KMS-11 (cell line): ENCODE measurements around the gene CHPF.

Experiments used
- H2AFZ ChIP-seq: fragments of 200-600 bp; sonication (generic); 2 replicates; pipeline ENCODE4 v1.6.1; 2016; ENCODE audit warnings: antibody characterized with exemption, mixed run types, low read depth
- H3K27ac ChIP-seq: fragments of 200-600 bp; sonication (generic); 2 replicates; pipeline ENCODE4 v1.6.1; 2016; ENCODE audit warnings: mild to moderate bottlenecking, mixed run types
- H3K27me3 ChIP-seq: fragments of 200-600 bp; sonication (generic); 2 replicates; pipeline ENCODE4 v1.6.1; 2017; ENCODE audit warnings: mild to moderate bottlenecking, low read depth, mixed run types, moderate library complexity; ENCODE audit not compliant: insufficient read depth
- H3K36me3 ChIP-seq: fragments of 200-600 bp; sonication (generic); 2 replicates; pipeline ENCODE4 v1.6.1; 2017; ENCODE audit warnings: mild to moderate bottlenecking, mixed run types; ENCODE audit not compliant: insufficient read depth
- H3K4me1 ChIP-seq: fragments of 200-600 bp; sonication (generic); 2 replicates; pipeline ENCODE4 v1.6.1; 2016; ENCODE audit warnings: mild to moderate bottlenecking, low read depth, mixed run types; ENCODE audit not compliant: poor library complexity, severe bottlenecking
- H3K4me2 ChIP-seq: fragments of 200-600 bp; sonication (generic); 2 replicates; pipeline ENCODE4 v1.7.0; 2016; ENCODE audit warnings: mild to moderate bottlenecking, mixed run types
- H3K4me3 ChIP-seq: fragments of 200-600 bp; sonication (generic); IDR thresholded peaks from 2 replicates; pipeline ENCODE4 v1.6.1; 2017; ENCODE audit warnings: low read depth, low read length, mixed read lengths; ENCODE audit not compliant: insufficient read depth
- H3K79me2 ChIP-seq: fragments of 200-600 bp; sonication (generic); 2 replicates; pipeline ENCODE4 v1.6.1; 2016; ENCODE audit warnings: low read depth, mixed run types; ENCODE audit not compliant: insufficient read depth
- H3K9ac ChIP-seq: fragments of 200-600 bp; sonication (generic); 2 replicates; pipeline ENCODE4 v1.6.1; 2016; ENCODE audit warnings: mild to moderate bottlenecking, mixed run types
- H4K20me1 ChIP-seq: fragments of 200-600 bp; sonication (generic); 2 replicates; pipeline ENCODE4 v1.6.1; 2016; ENCODE audit warnings: mild to moderate bottlenecking, mixed run types; ENCODE audit not compliant: insufficient read depth
- CTCF ChIP-seq: fragments of 200-600 bp; sonication (generic); conservative IDR thresholded peaks from 2 replicates; pipeline ENCODE4 v1.6.1; 2017; ENCODE audit warnings: low read depth, mild to moderate bottlenecking, antibody characterized with exemption, low read length, moderate library complexity, mixed read lengths

The CHPF gene

GRCh38 chr2:219581346-219581745 is 37.7 kb upstream of the CHPF start:
- H3K4me3 ChIP-seq = no peak overlapping the region
- no peaks in the 10 kb centered on the region for H3K36me3 ChIP-seq
- H3K79me2 ChIP-seq = no peaks in the 10 kb centered on the region
- H2AFZ ChIP-seq = no peak overlapping the region
- no peak overlapping the region for H3K9ac ChIP-seq
- no peaks in the 10 kb centered on the region for H3K4me1 ChIP-seq
- H3K27me3 ChIP-seq = peaks cover 7% of the 10 kb centered on the region; the same call in 1 of the 2 replicates
- H3K27ac ChIP-seq = no peak overlapping the region
- no peak overlapping the region for H3K4me2 ChIP-seq
- H4K20me1 ChIP-seq = no peaks in the 10 kb centered on the region
- TF ChIP-seq CTCF = no peak

DNA sequence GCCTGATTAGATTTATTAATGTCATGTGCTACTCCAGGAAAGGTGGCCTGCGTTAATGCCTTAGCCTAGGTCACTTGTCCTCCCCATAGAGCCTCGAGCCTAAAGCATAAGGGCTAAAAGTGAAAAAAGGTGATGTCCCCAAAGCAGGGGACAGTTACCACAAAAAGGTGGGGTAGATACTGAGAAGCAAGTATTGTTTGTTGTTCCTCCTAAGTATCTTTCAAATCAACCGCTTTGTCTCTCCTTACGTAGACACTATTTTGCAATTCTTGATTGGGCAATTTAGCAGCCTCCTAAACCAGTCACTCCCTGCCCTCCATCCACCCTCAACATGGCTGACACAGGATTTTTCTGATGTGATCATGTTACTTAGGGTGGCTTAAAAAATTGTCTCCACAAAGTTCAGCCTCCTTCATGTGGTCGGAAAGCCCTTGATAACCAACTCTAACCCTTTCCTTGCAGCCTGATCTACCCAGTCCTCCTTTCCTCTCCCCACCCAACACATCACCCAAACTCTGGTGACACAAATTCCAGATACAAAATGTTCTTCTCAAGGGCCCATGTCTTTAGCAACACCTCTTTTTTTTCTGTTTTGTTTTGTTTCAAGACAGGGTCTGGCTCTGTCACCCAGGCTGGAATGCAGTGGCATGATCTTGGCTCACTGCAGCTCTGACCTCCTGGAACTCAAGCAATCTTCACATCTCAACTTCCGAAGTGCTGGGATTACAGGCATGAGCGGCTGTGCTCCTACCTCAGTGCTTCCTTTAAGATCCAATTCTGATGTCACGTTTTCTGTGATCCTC is 35.4 kb upstream of the CHPF start:
- Histone ChIP-seq H3K4me2 (no peak overlapping the region), H3K4me1 (no peaks in the 10 kb centered on the region), H4K20me1 (no peaks in the 10 kb centered on the region), H3K27ac (no peak overlapping the region), H3K4me3 (no peak overlapping the region), H3K9ac (no peak overlapping the region), H3K79me2 (no peaks in the 10 kb centered on the region), H3K27me3 (peaks cover 14% of the 10 kb centered on the region; the same call in 1 of the 2 replicates), H2AFZ (no peak overlapping the region), H3K36me3 (no peaks in the 10 kb centered on the region)
- TF ChIP-seq CTCF = no peak

DNA sequence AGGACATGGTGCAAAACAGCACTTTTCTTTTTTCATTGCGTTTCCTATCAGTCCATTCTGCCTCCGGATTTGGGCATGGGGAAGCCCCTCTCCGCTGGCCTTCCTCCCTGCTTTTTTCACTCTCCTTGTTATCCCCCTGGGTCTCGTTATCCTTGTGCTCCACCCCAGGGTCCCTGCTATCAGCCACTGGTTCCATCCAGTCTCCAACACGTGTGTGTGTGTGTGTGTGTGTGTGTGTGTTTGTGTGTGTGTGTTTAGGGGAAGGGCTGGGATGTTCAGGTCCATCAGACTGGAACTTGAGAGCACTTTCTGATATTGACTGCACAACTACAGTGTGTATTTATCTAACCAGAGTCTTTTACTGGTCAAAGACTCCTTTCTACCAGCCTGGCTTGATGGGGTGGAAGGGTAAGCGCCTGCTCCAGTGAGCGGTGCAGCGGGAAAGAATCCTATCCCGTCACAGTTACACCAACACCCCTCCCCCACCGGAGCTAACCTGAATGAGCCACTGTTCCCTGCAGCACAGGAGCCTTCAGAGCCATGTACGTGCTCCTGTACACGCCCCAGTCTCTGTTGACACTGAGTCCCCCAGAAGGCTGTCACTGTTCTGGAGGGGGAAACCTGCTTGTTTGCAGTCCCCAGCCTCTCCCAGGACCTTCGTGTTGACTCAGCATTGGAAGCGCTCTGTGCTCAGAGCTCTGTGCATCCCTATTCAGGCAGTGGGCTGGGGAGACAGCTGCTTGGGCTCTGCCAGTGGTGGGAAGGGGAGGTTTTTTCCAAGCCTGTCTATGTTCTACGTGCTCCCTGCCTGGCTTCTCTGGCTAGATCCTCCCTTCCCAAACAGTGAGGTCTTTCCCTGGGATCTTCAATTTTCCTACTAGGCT is 33.1 kb upstream of the CHPF start:
- no peak overlapping the region for H3K4me3 ChIP-seq

More for the DNA sequence above, 33.1 kb upstream of the CHPF start:
- TF ChIP-seq CTCF = no peak
- no peaks in the 10 kb centered on the region for H3K4me1 ChIP-seq
- no peaks in the 10 kb centered on the region for H3K36me3 ChIP-seq
- H3K27ac ChIP-seq = no peak overlapping the region
- peaks cover 25% of the 10 kb centered on the region for H3K27me3 ChIP-seq
- no peak overlapping the region for H2AFZ ChIP-seq
- H3K9ac ChIP-seq = no peak overlapping the region
- H3K79me2 ChIP-seq = no peaks in the 10 kb centered on the region
- no peak overlapping the region for H3K4me2 ChIP-seq
- H4K20me1 ChIP-seq = no peaks in the 10 kb centered on the region
